Caco-2 (cell line): ENCODE results near the gene AP2A2. TPM values are rescaled to one million over a fixed set of nuclear protein-coding genes. Genes with fewer than 3 reads are reported as not detected.

Experiments used
- BruUV-seq: library from RNA; stranded (reverse); fragments of 400-500 nt; replicated peaks from 2 replicates; lab custom pipeline; 2021; lab: Mats Ljungman, UMichigan
- CTCF ChIA-PET: fragments of 300-600 bp; sonication (Branson Sonifier 250); formaldehyde crosslinking; loops from one replicate; lab custom pipeline; 2022; ENCODE audit warnings: antibody characterized with exemption; lab: Charles Lee
- POLR2A ChIA-PET: fragments of 300-600 bp; sonication (Branson Sonifier 250); formaldehyde crosslinking; loops from one replicate; lab custom pipeline; 2022; ENCODE audit warnings: antibody characterized with exemption; lab: Charles Lee
- DNase-seq, 2 experiments: peaks; one replicate each; pipeline versions ENCODE4 v3.0.0 to v3.0.0-alpha.2; 2020 to 2022
- H3K27me3 ChIP-seq: replicated peaks from 2 replicates; pipeline ENCODE4 v1.6.0; 2011; ENCODE audit warnings: low read length; ENCODE audit not compliant: control insufficient read depth, insufficient read depth
- H3K36me3 ChIP-seq: 2 replicates; pipeline ENCODE4 v1.5.1; 2011; ENCODE audit warnings: low read length; ENCODE audit not compliant: control insufficient read depth, insufficient read depth
- H3K4me1 ChIP-seq: fragments of 250-450 bp; sonication (Bioruptor Pico); 2 replicates; pipeline ENCODE4 v1.5.1; 2020; ENCODE audit warnings: mild to moderate bottlenecking
- H3K4me3 ChIP-seq: 2 replicates; pipeline ENCODE4 v1.5.1; 2011; ENCODE audit warnings: low read depth, mild to moderate bottlenecking, control low read depth, low read length
- H3K9me3 ChIP-seq: fragments of 250-450 bp; sonication (Bioruptor Pico); 2 replicates; pipeline ENCODE4 v1.5.1; 2020; ENCODE audit warnings: mild to moderate bottlenecking, moderate library complexity
- H3K27ac Mint-ChIP-seq: one replicate; pipeline ENCODE4 v1.8.0; 2022; ENCODE audit warnings: mixed read lengths; ENCODE audit not compliant: unreplicated experiment
- H3K27me3 Mint-ChIP-seq: one replicate; pipeline ENCODE4 v1.8.0; 2022; ENCODE audit warnings: mixed read lengths; ENCODE audit not compliant: insufficient read depth, unreplicated experiment
- H3K36me3 Mint-ChIP-seq: one replicate; pipeline ENCODE4 v1.8.0; 2022; ENCODE audit warnings: mild to moderate bottlenecking, mixed read lengths; ENCODE audit not compliant: insufficient read depth, unreplicated experiment
- H3K4me1 Mint-ChIP-seq: one replicate; pipeline ENCODE4 v1.8.0; 2022; ENCODE audit warnings: low read depth, mixed read lengths; ENCODE audit not compliant: unreplicated experiment
- H3K4me3 Mint-ChIP-seq: one replicate; pipeline ENCODE4 v1.8.0; 2022; ENCODE audit warnings: mild to moderate bottlenecking, moderate library complexity, mixed read lengths; ENCODE audit not compliant: unreplicated experiment
- H3K9me3 Mint-ChIP-seq: one replicate; pipeline ENCODE4 v1.8.0; 2022; ENCODE audit warnings: mixed read lengths; ENCODE audit not compliant: unreplicated experiment
- intact Hi-C: fragments of 100-400 bp; cut with micrococcal nuclease; formaldehyde crosslinking; loops from one replicate; pipeline ENCODE4 v1.10.0; 2022; ENCODE audit not compliant: unreplicated experiment
- total RNA-seq: library from RNA; stranded (reverse); gene quantifications from 2 replicates; pipeline ENCODE4 v1.2.3, GENCODE V29; 2022
- TF ChIP-seq, protein P1 (sequence below), 2 experiments: fragments of 200-600 bp in 1 of 2; IDR thresholded peaks; 1 replicate in 1 of 2; 2 replicates in 1 of 2; pipeline versions ENCODE4 v1.5.1 to v1.8.0; 2011 to 2022; ENCODE audit warnings: antibody characterized with exemption in 1 of 2, control low read depth in 1 of 2, inconsistent platforms in 1 of 2, low read depth in 1 of 2, low read length in 1 of 2, mild to moderate bottlenecking in 1 of 2, moderate library complexity in 1 of 2; ENCODE audit not compliant: insufficient read depth in 1 of 2, severe bottlenecking in 1 of 2, unreplicated experiment in 1 of 2

The AP2A2 gene
- total RNA-seq, 1 experiment from 2014 or later = 130 TPM

DNA sequence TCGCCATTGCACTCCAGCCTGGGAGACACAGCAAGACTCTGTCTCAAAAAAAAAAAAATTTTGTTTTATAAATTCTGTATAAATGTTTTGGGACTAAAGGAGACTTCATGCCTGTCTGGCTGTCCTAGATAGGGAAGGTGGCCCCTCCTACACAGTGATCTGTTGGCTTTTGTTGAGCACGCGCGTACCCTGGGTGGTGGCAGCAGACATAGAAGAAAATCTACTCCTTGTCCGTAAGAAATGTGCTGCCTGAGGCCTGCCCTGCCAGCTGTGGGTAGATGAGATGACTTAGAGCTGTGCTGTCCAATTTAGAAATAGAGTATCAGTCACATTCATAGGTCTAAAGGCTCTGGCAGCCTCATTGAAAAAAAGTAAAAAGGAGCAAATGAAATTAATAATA, 37.0 kb downstream of the AP2A2 start:
- no TSS peak for BruUV-seq
- Histone ChIP-seq H3K36me3 (no peaks in the 10 kb centered on the region), H3K9me3 (no peaks in the 10 kb centered on the region), H3K4me1 (peaks cover 19% of the 10 kb centered on the region), H3K4me3 (no peak overlapping the region), H3K27me3 (no peaks in the 10 kb centered on the region)
- H3K27ac Mint-ChIP-seq = no peak overlapping the region
- no peak for DNase-seq
- intact Hi-C loops = no loop called here
- ChIA-PET CTCF (no interaction called here), POLR2A (no interaction called here)
- peaks cover 76% of the 10 kb centered on the region for H3K36me3 Mint-ChIP-seq
- H3K4me3 Mint-ChIP-seq = no peak overlapping the region
- TF ChIP-seq, protein P1, sequence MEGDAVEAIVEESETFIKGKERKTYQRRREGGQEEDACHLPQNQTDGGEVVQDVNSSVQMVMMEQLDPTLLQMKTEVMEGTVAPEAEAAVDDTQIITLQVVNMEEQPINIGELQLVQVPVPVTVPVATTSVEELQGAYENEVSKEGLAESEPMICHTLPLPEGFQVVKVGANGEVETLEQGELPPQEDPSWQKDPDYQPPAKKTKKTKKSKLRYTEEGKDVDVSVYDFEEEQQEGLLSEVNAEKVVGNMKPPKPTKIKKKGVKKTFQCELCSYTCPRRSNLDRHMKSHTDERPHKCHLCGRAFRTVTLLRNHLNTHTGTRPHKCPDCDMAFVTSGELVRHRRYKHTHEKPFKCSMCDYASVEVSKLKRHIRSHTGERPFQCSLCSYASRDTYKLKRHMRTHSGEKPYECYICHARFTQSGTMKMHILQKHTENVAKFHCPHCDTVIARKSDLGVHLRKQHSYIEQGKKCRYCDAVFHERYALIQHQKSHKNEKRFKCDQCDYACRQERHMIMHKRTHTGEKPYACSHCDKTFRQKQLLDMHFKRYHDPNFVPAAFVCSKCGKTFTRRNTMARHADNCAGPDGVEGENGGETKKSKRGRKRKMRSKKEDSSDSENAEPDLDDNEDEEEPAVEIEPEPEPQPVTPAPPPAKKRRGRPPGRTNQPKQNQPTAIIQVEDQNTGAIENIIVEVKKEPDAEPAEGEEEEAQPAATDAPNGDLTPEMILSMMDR (IDR thresholded peaks at IDR 0.05; ENCODE audit: insufficient read depth in 1 of 2, low read depth in 1 of 2, low read length in 1 of 2, severe bottlenecking in 1 of 2, unreplicated experiment in 1 of 2) = no peak
- no peaks in the 10 kb centered on the region for H3K9me3 Mint-ChIP-seq
- peaks cover 13% of the 10 kb centered on the region for H3K4me1 Mint-ChIP-seq
- H3K27me3 Mint-ChIP-seq = no peaks in the 10 kb centered on the region

DNA sequence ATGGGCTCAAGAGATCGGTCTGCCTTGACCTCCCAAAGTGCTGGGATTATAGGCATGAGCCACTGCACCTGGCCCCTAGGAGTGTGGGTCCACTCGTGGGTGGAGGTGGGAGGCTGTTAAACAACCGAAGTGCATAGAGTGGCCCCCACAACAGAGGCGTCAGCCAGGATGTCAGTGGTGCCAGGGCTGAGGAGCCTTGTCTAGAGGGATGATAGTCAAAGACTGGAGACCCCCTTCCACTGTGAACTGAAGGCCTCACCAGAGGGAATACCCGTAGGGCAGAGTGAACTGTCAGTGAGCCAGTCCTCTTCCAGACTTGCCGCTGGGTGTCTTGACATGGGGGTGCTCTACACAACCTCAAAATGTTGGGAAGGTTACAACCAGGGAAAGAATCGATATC, 38.2 kb downstream of the AP2A2 start:
- H3K9me3 ChIP-seq = no peaks in the 10 kb centered on the region
- POLR2A ChIA-PET = no interaction called here
- no TSS peak for BruUV-seq
- Mint-ChIP-seq H3K27ac (no peak overlapping the region), H3K27me3 (no peaks in the 10 kb centered on the region), H3K4me1 (peaks cover 1% of the 10 kb centered on the region), H3K36me3 (peaks cover 75% of the 10 kb centered on the region), H3K4me3 (no peak overlapping the region), H3K9me3 (no peaks in the 10 kb centered on the region)
- DNase-seq = no peak
- H3K4me1 ChIP-seq = peaks cover 7% of the 10 kb centered on the region; the same call in 1 of the 2 replicates
- CTCF ChIA-PET = no interaction called here
- TF ChIP-seq, protein P1 (IDR thresholded peaks at IDR 0.05; ENCODE audit: insufficient read depth in 1 of 2, low read depth in 1 of 2, low read length in 1 of 2, severe bottlenecking in 1 of 2, unreplicated experiment in 1 of 2) = no peak
- no peaks in the 10 kb centered on the region for H3K27me3 ChIP-seq
- peaks cover 3% of the 10 kb centered on the region; the same call in 1 of the 2 replicates for H3K36me3 ChIP-seq
- intact Hi-C loops = no loop called here
- no peak overlapping the region for H3K4me3 ChIP-seq

DNA sequence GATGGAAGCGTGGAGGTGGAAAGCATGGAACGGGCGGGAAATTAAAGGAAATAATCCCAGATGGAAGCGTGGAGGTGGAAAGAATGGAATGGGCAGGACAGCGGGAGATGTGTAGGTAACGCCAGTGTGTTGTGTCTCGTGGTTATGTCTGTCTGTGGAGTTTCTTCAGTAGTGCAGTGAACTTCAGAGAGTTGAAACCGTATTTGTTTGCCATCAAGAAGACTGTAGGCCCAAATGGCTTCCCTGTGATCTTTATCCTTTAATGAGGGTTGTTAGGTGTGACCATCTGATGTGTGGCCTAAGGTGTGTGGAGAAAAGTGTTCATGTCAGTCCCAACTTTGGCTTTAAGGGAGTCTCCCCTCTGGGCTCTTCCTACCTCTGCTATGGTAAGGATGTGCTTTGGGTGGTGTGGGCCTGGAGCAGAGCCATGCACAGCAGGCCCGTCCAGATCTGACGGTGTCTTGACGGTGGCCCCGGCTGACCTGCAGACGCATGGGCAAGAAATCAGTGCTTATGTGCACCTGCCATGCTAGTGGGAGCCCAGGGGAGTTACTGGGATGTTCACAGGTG, 39.6 kb downstream of the AP2A2 start:
- Histone ChIP-seq H3K4me1 (no peaks in the 10 kb centered on the region), H3K27me3 (no peaks in the 10 kb centered on the region), H3K9me3 (no peaks in the 10 kb centered on the region), H3K4me3 (no peak overlapping the region), H3K36me3 (peaks cover 3% of the 10 kb centered on the region)
- H3K9me3 Mint-ChIP-seq = no peaks in the 10 kb centered on the region
- POLR2A ChIA-PET = no interaction called here
- no TSS peak for BruUV-seq
- H3K4me1 Mint-ChIP-seq = no peaks in the 10 kb centered on the region
- H3K27me3 Mint-ChIP-seq = no peaks in the 10 kb centered on the region
- TF ChIP-seq, protein P1 (IDR thresholded peaks at IDR 0.05; ENCODE audit: insufficient read depth in 1 of 2, low read depth in 1 of 2, low read length in 1 of 2, severe bottlenecking in 1 of 2, unreplicated experiment in 1 of 2) = no peak
- intact Hi-C loops = no loop called here
- DNase-seq = no peak
- peaks cover 75% of the 10 kb centered on the region for H3K36me3 Mint-ChIP-seq
- CTCF ChIA-PET = no interaction called here
- H3K27ac Mint-ChIP-seq = peak overlapping the region; percentile 25
- no peak overlapping the region for H3K4me3 Mint-ChIP-seq
